Dermis microvascular lymphatic vessel endothelial cell (primary cell): Measurements from ENCODE around the gene DUSP19. TPM values are rescaled to one million over a fixed set of nuclear protein-coding genes. Genes with fewer than 3 reads are reported as not detected.
"Not testable (repeated sequence)": the region's sequence is repeated elsewhere in the genome, so short reads cannot be mapped to it uniquely, and the experiment has no call there.

ENCODE experiments used
- DNase-seq, 2 donors: peaks; one replicate each; pipeline versions ENCODE4 v3.0.0 to v3.0.0-alpha.2; 2010; ENCODE audit warnings: low read depth in 2 of 2
- total RNA-seq: library from RNA; depleted of rRNA; stranded (reverse); fragments of >200 nt; gene quantifications from 2 replicates; pipeline ENCODE4 v1.2.1, GENCODE V29; 2014

Gene DUSP19, protein sequence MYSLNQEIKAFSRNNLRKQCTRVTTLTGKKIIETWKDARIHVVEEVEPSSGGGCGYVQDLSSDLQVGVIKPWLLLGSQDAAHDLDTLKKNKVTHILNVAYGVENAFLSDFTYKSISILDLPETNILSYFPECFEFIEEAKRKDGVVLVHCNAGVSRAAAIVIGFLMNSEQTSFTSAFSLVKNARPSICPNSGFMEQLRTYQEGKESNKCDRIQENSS
- total RNA-seq = 2.1 and 2.4 TPM in 2 replicates

DNA sequence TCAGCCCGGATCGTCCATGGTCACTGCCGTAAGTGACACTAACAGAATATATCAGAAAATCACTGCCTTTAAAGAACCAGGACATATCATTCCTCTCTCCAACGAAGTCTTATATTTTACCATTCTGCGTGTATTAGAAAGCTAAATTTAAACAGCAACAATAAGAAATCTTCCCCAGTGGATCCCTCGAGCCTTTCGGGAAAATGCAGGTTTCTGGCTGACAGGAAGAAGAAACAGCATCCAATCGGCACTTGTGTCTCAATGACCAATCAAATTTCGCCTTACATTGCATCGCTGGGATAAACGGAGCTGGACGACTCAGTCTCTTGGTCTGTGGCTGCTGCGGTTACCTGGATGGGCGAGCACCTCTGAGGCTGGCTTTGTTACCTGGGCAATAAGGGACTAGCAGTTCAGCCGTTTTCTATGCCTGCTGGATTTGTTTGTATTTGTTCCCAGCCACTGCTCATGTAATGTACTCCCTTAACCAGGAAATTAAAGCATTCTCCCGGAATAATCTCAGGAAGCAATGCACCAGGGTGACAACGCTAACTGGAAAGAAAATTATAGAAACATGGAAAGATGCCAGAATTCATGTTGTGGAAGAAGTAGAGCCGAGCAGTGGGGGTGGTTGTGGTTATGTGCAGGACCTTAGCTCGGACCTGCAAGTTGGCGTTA is at the start of gene DUSP19:
Gene DUSP19, plus strand, starts transcription at position 284 of the 675 bp plus-strand sequence. Its CDS starts 187 bp downstream, at position 471.
- DNase-seq = peak; percentile 92 to 93

DNA sequence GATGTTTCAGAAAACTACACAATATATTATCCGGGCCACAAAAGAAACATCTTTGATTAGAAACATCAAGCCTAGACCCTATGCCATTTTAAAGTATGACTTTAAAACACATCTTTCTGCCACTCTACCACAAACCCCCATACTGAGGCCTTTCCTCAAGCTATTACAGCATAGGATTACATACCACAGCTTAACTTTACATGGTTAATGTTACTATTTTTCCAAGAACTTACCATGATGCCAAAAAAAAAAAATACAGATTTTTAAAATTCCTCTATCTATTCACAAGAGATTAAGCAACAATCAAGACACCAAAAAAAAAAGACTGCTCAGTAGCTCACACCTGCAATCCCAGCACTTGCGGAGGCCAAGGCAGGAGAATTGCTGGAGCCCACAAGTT is 49.3 kb upstream of the DUSP19 start:
- DNase-seq = no peak

DNA sequence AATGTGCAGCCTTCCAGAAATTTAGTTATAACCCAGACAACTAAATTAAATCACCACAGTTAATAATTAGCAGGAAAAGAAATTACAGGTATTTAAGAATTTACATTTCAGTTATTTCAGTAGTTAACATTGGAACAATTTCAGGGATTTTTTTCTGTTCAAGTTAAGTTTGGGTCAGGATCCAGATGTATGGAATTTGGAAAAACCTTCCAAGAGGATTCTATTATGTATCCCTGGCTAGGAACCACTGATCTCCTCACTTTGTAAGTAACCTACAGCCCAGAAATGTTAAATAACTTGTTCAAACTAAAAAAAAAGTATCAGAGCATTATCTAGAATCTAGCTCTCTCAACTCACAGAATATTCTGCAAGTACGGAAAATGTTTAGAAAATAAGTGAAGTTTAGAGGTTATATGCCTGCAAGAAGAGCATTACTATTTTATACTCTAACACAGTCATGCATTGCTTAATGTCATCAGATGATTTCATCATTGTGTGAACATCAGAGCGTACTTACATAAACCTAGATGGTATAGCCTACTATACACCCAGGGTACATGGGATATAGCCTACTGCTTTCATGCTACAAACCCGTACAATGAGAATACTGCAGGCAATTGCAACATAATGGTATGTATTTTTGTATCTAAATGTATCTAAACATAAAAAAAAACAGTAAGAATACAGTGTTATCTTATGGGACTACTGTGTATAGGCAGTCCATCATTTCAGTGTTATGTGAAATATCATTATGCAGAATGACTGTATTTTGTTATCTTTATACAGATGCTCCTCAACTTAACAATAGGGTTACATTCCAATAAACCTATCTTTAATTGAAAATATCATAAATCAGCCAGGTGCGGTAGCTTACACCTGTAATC is 46.4 kb upstream of the DUSP19 start:
- DNase-seq = no peak

- DNase-seq = no peak
Observed at GRCh38 chr2:183033951-183034350, 44.6 kb upstream of the DUSP19 start.

DNA sequence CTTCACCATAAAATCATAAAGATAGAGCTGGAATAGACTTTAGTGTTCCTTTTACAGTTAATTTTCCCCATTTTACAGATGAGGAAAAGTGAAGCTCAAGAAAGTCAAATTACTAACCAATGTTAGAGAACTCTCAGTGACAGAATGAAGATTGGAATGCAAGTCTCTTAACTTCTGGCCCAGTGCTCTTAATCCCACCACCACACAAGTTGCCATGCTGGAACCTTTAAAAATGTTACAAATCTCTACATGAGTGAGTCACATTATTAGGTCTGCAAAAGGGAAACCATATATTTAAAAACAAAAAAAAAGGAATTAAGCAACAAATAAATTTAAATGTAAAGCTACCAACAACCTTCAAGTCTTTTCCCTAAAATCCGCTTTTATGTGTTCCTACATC is 43.7 kb upstream of the DUSP19 start:
- DNase-seq = no peak

GRCh38 chr2:183035298-183035953 is 43.1 kb upstream of the DUSP19 start:
- peak in 1 of 2 donors; percentile 15 for DNase-seq

DNA sequence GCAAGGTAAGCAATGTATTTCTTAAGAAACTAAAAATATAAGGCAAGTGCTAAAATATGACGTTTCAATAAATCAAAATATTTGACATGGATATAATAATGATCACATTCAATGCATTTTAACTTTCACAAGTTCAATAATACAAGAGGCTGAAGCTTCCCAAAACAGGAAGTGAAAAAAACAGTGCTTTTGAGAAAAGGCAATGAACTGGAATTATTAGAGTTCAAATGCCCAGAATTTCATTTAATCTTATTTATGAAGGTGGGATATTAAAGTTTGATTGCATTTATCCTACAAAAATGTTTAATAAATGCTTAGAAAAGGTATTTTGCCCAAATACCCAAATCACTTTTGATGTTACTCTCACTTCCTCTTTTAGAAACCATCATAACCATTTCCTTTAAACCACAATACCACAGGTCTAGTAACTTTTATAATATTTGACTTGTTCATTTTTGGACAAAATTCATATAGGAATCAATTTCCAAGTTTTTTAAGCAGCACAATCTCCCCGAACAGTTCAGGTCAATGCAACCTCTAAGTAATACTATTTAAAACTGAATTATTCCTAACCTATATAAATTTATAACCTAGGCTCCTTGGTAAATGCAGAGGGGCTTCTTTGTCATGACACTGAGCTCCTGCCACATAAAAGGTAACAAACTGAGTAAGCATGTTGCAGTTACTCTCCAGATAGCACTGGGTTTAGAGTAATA is 42.4 kb upstream of the DUSP19 start:
- no peak for DNase-seq

DNA sequence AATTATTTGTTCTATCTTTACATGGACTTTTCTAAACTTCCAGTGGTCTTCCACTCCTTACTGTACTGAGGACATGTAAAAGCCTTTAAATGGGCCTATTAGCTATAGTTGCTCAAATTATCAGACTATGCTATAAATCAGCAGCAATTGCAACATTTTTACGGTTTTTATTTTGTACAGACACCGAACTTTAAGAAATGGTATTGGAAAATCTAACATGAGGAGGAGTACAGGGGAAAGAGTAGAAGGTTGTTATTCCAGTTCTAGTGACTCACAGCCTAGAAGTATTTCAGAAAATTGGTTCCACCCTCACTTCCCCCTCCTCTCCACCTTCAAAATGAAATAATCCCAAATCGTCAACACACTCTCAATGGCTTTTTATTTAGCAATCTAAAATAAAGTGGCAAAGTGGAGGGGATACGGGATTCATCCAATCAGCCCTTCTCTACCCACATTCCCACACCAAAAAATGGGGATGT is 41.4 kb upstream of the DUSP19 start:
- DNase-seq = peak in 1 of 2 donors; percentile 57

GRCh38 chr2:183037553-183038340 is 40.8 kb upstream of the DUSP19 start:
- peak; percentile 6 to 48 for DNase-seq

- peak; percentile 50 to 89 for DNase-seq
Observed at GRCh38 chr2:183038341-183039300, 39.9 kb upstream of the DUSP19 start, which contains the start of gene NCKAP1. NCKAP1 (minus strand) TSS chr2:183038457; CDS start chr2:183038099, 358 bp downstream.

GRCh38 chr2:183040604-183041003 is 37.9 kb upstream of the DUSP19 start:
- DNase-seq = no peak

DNA sequence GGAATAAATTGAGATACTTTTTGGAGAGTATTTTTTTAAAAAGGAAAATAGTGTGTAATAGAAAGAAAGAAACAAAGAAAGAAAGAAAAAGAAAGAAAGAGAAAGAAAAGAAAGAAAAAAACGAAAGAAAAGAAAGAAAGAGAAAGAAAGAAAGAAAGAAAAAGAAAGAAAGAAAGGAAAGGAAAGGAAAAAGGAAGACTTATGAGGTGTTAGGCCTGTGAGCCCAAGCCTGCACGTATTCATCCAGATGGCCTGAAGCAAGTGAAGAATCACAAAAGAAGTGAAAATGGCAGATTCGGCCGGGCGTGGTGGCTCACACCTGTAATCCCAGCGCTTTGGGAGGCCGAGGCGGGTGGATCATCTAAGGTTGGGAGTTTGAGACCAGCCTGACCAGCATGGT is 35.0 kb upstream of the DUSP19 start:
- DNase-seq = not testable (repeated sequence)

GRCh38 chr2:183047486-183048125 is 30.9 kb upstream of the DUSP19 start:
- not testable (repeated sequence) for DNase-seq

DNA sequence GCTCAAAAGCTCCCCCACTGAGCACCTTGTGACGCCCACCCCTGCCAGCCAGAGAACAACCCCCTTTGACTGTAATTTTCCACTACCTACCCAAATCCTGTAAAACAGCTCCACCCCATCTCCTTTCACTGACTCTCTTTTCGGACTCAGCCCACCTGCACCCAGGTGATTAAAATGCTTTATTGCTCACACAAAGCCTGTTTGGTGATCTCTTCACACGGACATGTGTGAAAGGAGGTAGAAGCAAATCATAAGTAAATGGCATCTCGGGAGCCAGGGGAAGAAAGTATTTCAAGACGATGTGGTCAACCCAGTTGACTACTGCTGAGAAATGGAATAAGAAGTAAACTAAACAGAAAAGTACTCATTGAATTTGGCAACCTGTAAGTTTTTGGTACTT is 29.1 kb upstream of the DUSP19 start:
- DNase-seq = no peak

GRCh38 chr2:183057333-183057985 is 21.1 kb upstream of the DUSP19 start:
- no peak for DNase-seq

GRCh38 chr2:183059561-183059960 is 19.0 kb upstream of the DUSP19 start:
- DNase-seq = peak in 1 of 2 donors; percentile 54

- no peak for DNase-seq
Observed at GRCh38 chr2:183060571-183061231, 17.8 kb upstream of the DUSP19 start.
